HCT116 (cell line): ENCODE measurements around the gene PRIMPOL. TPM values are rescaled to one million over a fixed set of nuclear protein-coding genes. Genes with fewer than 3 reads are reported as not detected.

ENCODE experiments used
- ATAC-seq: fragments of 200-7000 bp; cut with Tn5 transposase; 2 replicates; pipeline ENCODE4 v1.9.1; 2020; ENCODE audit warnings: mild to moderate bottlenecking, moderate library complexity
- BruUV-seq: library from RNA; stranded (reverse); fragments of 400-500 nt; replicated peaks from 2 replicates; lab custom pipeline; 2021; lab: Mats Ljungman, UMichigan
- CTCF ChIA-PET: fragments of 300-600 bp; sonication (Branson Sonifier 250); formaldehyde crosslinking; loops from one replicate; lab custom pipeline; 2021; ENCODE audit warnings: antibody characterized with exemption; lab: Charles Lee
- POLR2A ChIA-PET: fragments of 300-600, 350-600 bp; sonication (Branson Sonifier 250); formaldehyde crosslinking; loops from one replicate; lab custom pipeline; 2021; ENCODE audit warnings: antibody characterized with exemption; lab: Charles Lee
- RAD21 ChIA-PET, 2 experiments: fragments of 300-600 bp; sonication (Branson Sonifier 250); formaldehyde crosslinking; loops; one replicate each; lab custom pipeline; 2023; ENCODE audit warnings: low total read pairs in 2 of 2; ENCODE audit not compliant: uncharacterized antibody in 2 of 2, unreplicated experiment in 2 of 2, low non-redundant PET in 1 of 2; lab: Charles Lee
- DNase-seq: peaks from one replicate; pipeline ENCODE4 v3.0.0-alpha.2; 2010; ENCODE audit warnings: low read depth, low spot score
- H2AFZ ChIP-seq: fragments of 200-600 bp; shearing (Covaris generic), sonication (generic); 2 replicates; pipeline ENCODE4 v1.6.1; 2017; ENCODE audit warnings: low read depth, mixed run types, mixed read lengths, antibody characterized with exemption, low read length; ENCODE audit not compliant: poor library complexity, severe bottlenecking
- H3K27ac ChIP-seq: 2 replicates; pipeline ENCODE4 v1.5.1; 2012; ENCODE audit warnings: low read depth, low read length
- H3K27me3 ChIP-seq: fragments of 200-600 bp; sonication (generic); 2 replicates; pipeline ENCODE4 v1.6.1; 2016; ENCODE audit warnings: mixed run types, low read length, mixed read lengths; ENCODE audit not compliant: insufficient read depth
- H3K36me3 ChIP-seq, 2 experiments: fragments of 200-500 bp in 1 of 2; fragments of 200-600 bp in 1 of 2; sonication (Bioruptor generic) in 1 of 2; sonication (generic) in 1 of 2; 2 replicates each; pipeline versions ENCODE4 v1.5.1 to v1.6.1; 2014 to 2016; ENCODE audit warnings: low read length in 2 of 2, inconsistent platforms in 1 of 2, mixed read lengths in 1 of 2, mixed run types in 1 of 2; ENCODE audit not compliant: insufficient read depth in 2 of 2, control insufficient read depth in 1 of 2
- H3K4me1 ChIP-seq, 2 experiments: fragments of 200-600 bp in 1 of 2; sonication (generic) in 1 of 2; 2 replicates each; pipeline versions ENCODE4 v1.5.1 to v1.6.1; 2012 to 2017; ENCODE audit warnings: low read length in 2 of 2, inconsistent platforms in 1 of 2, mild to moderate bottlenecking in 1 of 2, mixed read lengths in 1 of 2, mixed run types in 1 of 2, moderate library complexity in 1 of 2; ENCODE audit not compliant: insufficient read depth in 2 of 2, control insufficient read depth in 1 of 2
- H3K4me2 ChIP-seq: fragments of 200-600 bp; sonication (generic); 2 replicates; pipeline ENCODE4 v1.6.1; 2017; ENCODE audit warnings: mixed run types, low read length, mixed read lengths
- H3K4me3 ChIP-seq, 2 experiments: fragments of 200-600 bp in 1 of 2; sonication (generic) in 1 of 2; replicated peaks in 1 of 2; 2 replicates each; pipeline ENCODE4 v1.5.1; 2011 to 2016; ENCODE audit warnings: low read length in 2 of 2, control low read depth in 1 of 2, low read depth in 1 of 2, mild to moderate bottlenecking in 1 of 2, mixed read lengths in 1 of 2, mixed run types in 1 of 2
- H3K79me2 ChIP-seq: fragments of 200-600 bp; sonication (generic); 2 replicates; pipeline ENCODE4 v1.6.1; 2017; ENCODE audit warnings: mild to moderate bottlenecking, mixed run types, low read length, moderate library complexity, mixed read lengths; ENCODE audit not compliant: insufficient read depth
- H3K9ac ChIP-seq: fragments of 200-600 bp; sonication (generic); 2 replicates; pipeline ENCODE4 v1.6.1; 2016; ENCODE audit warnings: low read length, mixed read lengths
- H3K9me2 ChIP-seq: fragments of 200-600 bp; sonication (generic), shearing (Covaris generic); 2 replicates; pipeline ENCODE4 v1.6.1; 2017; ENCODE audit warnings: mixed run types, mild to moderate bottlenecking, moderate library complexity; ENCODE audit not compliant: insufficient read depth
- H3K9me3 ChIP-seq, 2 experiments: fragments of 200-500 bp in 1 of 2; fragments of 200-600 bp in 1 of 2; sonication (Bioruptor generic) in 1 of 2; sonication (generic) in 1 of 2; 2 replicates each; pipeline ENCODE4 v1.6.1; 2014 to 2017; ENCODE audit warnings: low read length in 2 of 2, mixed read lengths in 2 of 2, inconsistent platforms in 1 of 2, low read depth in 1 of 2, mild to moderate bottlenecking in 1 of 2, mixed run types in 1 of 2, moderate library complexity in 1 of 2; ENCODE audit not compliant: control insufficient read depth in 1 of 2, insufficient read depth in 1 of 2
- H4K20me1 ChIP-seq: fragments of 200-600 bp; sonication (generic), shearing (Covaris generic); 2 replicates; pipeline ENCODE4 v1.6.1; 2017; ENCODE audit warnings: mixed run types, mild to moderate bottlenecking, moderate library complexity; ENCODE audit not compliant: insufficient read depth
- EGR1 ChIP-seq: IDR thresholded peaks from 2 replicates; pipeline ENCODE4 v1.6.1; 2012; ENCODE audit warnings: low read depth
- EZH2phosphoT487 ChIP-seq: fragments of 200-600 bp; IDR thresholded peaks from 2 replicates; pipeline ENCODE4 v1.6.1; 2018; ENCODE audit warnings: antibody characterized with exemption, borderline replicate concordance
- FOSL1 ChIP-seq: IDR thresholded peaks from 2 replicates; pipeline ENCODE4 v1.6.1; 2012; ENCODE audit warnings: low read depth
- JUND ChIP-seq: IDR thresholded peaks from 2 replicates; pipeline ENCODE4 v1.6.1; 2012
- POLR2AphosphoS5 ChIP-seq: IDR thresholded peaks from 2 replicates; pipeline ENCODE4 v1.6.1; 2011; ENCODE audit warnings: mild to moderate bottlenecking, low read depth, low read length, moderate library complexity
- RAD21 ChIP-seq: IDR thresholded peaks from 2 replicates; pipeline ENCODE4 v1.6.1; 2012; ENCODE audit warnings: low read depth, mild to moderate bottlenecking
- SRF ChIP-seq: IDR thresholded peaks from 2 replicates; pipeline ENCODE4 v1.6.1; 2012; ENCODE audit warnings: low read depth
- ZFX ChIP-seq: fragments of 450-650 bp; IDR thresholded peaks from 2 replicates; pipeline ENCODE4 v1.6.1; 2017
- ZNF274 ChIP-seq: fragments of 200-500 bp; sonication (Bioruptor generic); IDR thresholded peaks from 2 replicates; pipeline ENCODE4 v1.6.1; 2014; ENCODE audit warnings: mild to moderate bottlenecking, low read depth, low read length, inconsistent platforms
- intact Hi-C: fragments of 100-400 bp; cut with micrococcal nuclease; formaldehyde crosslinking; loops from 2 replicates; pipeline ENCODE4 v1.10.0; 2022
- total RNA-seq: library from RNA; stranded (reverse); gene quantifications from one replicate; pipeline ENCODE4 v1.2.1, GENCODE V29; 2021; ENCODE audit not compliant: unreplicated experiment
- TF ChIP-seq, protein P1 (sequence below), 3 experiments: fragments of 200-600 bp in 1 of 3; sonication (generic) in 1 of 3; IDR thresholded peaks in 2 of 3; conservative IDR thresholded peaks in 1 of 3; 2 replicates each; pipeline ENCODE4 v1.5.1; 2012 to 2017; ENCODE audit warnings: low read depth in 2 of 3, low read length in 2 of 3, antibody characterized with exemption in 1 of 3, borderline replicate concordance in 1 of 3, control low read depth in 1 of 3, mild to moderate bottlenecking in 1 of 3, mixed read lengths in 1 of 3, mixed run types in 1 of 3, moderate library complexity in 1 of 3; ENCODE audit not compliant: insufficient read depth in 1 of 3
- TF ChIP-seq, protein P2 (sequence below): IDR thresholded peaks from 2 replicates; pipeline ENCODE4 v1.6.1; 2011; ENCODE audit warnings: mild to moderate bottlenecking, low read length, moderate library complexity; ENCODE audit not compliant: insufficient replicate concordance; ENCODE audit errors: extremely low read depth
- TF ChIP-seq, protein P3 (sequence below): IDR thresholded peaks from 2 replicates; pipeline ENCODE4 v1.6.1; 2012; ENCODE audit warnings: low read depth

Gene PRIMPOL
- total RNA-seq, 1 experiment from 2014 or later = 11.3 TPM

GRCh38 chr4:184617600-184618196, 31.8 kb upstream of the PRIMPOL start:
- ChIA-PET CTCF (no interaction called here), POLR2A (no interaction called here), RAD21 (no interaction called here)
- no peaks in the 10 kb centered on the region for H3K9me2 ChIP-seq
- H3K4me1 ChIP-seq = no peaks in the 10 kb centered on the region
- H3K9ac ChIP-seq = no peak overlapping the region
- H3K36me3 ChIP-seq = no peaks in the 10 kb centered on the region
- no TSS peak for BruUV-seq
- TF ChIP-seq ZFX (no peak), EGR1 (no peak), RAD21 (no peak), POLR2AphosphoS5 (no peak), SRF (no peak), ZNF274 (no peak), EZH2phosphoT487 (no peak), JUND (no peak), FOSL1 (no peak)
- TF ChIP-seq, protein P1, sequence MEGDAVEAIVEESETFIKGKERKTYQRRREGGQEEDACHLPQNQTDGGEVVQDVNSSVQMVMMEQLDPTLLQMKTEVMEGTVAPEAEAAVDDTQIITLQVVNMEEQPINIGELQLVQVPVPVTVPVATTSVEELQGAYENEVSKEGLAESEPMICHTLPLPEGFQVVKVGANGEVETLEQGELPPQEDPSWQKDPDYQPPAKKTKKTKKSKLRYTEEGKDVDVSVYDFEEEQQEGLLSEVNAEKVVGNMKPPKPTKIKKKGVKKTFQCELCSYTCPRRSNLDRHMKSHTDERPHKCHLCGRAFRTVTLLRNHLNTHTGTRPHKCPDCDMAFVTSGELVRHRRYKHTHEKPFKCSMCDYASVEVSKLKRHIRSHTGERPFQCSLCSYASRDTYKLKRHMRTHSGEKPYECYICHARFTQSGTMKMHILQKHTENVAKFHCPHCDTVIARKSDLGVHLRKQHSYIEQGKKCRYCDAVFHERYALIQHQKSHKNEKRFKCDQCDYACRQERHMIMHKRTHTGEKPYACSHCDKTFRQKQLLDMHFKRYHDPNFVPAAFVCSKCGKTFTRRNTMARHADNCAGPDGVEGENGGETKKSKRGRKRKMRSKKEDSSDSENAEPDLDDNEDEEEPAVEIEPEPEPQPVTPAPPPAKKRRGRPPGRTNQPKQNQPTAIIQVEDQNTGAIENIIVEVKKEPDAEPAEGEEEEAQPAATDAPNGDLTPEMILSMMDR (IDR thresholded peaks at IDR 0.05 in 2 of 3, conservative IDR thresholded peaks at IDR 0.05 in 1 of 3; ENCODE audit: borderline replicate concordance in 1 of 3, insufficient read depth in 1 of 3, low read depth in 2 of 3, low read length in 2 of 3) = no peak
- TF ChIP-seq, protein P2, sequence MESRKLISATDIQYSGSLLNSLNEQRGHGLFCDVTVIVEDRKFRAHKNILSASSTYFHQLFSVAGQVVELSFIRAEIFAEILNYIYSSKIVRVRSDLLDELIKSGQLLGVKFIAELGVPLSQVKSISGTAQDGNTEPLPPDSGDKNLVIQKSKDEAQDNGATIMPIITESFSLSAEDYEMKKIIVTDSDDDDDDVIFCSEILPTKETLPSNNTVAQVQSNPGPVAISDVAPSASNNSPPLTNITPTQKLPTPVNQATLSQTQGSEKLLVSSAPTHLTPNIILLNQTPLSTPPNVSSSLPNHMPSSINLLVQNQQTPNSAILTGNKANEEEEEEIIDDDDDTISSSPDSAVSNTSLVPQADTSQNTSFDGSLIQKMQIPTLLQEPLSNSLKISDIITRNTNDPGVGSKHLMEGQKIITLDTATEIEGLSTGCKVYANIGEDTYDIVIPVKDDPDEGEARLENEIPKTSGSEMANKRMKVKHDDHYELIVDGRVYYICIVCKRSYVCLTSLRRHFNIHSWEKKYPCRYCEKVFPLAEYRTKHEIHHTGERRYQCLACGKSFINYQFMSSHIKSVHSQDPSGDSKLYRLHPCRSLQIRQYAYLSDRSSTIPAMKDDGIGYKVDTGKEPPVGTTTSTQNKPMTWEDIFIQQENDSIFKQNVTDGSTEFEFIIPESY = no peak
- TF ChIP-seq, protein P3, sequence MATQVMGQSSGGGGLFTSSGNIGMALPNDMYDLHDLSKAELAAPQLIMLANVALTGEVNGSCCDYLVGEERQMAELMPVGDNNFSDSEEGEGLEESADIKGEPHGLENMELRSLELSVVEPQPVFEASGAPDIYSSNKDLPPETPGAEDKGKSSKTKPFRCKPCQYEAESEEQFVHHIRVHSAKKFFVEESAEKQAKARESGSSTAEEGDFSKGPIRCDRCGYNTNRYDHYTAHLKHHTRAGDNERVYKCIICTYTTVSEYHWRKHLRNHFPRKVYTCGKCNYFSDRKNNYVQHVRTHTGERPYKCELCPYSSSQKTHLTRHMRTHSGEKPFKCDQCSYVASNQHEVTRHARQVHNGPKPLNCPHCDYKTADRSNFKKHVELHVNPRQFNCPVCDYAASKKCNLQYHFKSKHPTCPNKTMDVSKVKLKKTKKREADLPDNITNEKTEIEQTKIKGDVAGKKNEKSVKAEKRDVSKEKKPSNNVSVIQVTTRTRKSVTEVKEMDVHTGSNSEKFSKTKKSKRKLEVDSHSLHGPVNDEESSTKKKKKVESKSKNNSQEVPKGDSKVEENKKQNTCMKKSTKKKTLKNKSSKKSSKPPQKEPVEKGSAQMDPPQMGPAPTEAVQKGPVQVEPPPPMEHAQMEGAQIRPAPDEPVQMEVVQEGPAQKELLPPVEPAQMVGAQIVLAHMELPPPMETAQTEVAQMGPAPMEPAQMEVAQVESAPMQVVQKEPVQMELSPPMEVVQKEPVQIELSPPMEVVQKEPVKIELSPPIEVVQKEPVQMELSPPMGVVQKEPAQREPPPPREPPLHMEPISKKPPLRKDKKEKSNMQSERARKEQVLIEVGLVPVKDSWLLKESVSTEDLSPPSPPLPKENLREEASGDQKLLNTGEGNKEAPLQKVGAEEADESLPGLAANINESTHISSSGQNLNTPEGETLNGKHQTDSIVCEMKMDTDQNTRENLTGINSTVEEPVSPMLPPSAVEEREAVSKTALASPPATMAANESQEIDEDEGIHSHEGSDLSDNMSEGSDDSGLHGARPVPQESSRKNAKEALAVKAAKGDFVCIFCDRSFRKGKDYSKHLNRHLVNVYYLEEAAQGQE = no peak
- H4K20me1 ChIP-seq = no peaks in the 10 kb centered on the region
- DNase-seq (no peak), ATAC-seq (no peak)
- H3K4me3 ChIP-seq = no peak overlapping the region
- H3K27ac ChIP-seq = no peak overlapping the region
- no peaks in the 10 kb centered on the region for H3K9me3 ChIP-seq
- no peaks in the 10 kb centered on the region for H3K79me2 ChIP-seq
- H3K27me3 ChIP-seq = no peaks in the 10 kb centered on the region
- no peak overlapping the region for H2AFZ ChIP-seq
- intact Hi-C loops = no loop called here
- H3K4me2 ChIP-seq = no peak overlapping the region
